Caco-2 (cell line): ENCODE measurements around the gene PARP12. TPM values are rescaled to one million over a fixed set of nuclear protein-coding genes. Genes with fewer than 3 reads are reported as not detected.

Experiments
- BruUV-seq: library from RNA; stranded (reverse); fragments of 400-500 nt; replicated peaks from 2 replicates; lab custom pipeline; 2021; lab: Mats Ljungman, UMichigan
- CTCF ChIA-PET: fragments of 300-600 bp; sonication (Branson Sonifier 250); formaldehyde crosslinking; loops from one replicate; lab custom pipeline; 2022; ENCODE audit warnings: antibody characterized with exemption; lab: Charles Lee
- POLR2A ChIA-PET: fragments of 300-600 bp; sonication (Branson Sonifier 250); formaldehyde crosslinking; loops from one replicate; lab custom pipeline; 2022; ENCODE audit warnings: antibody characterized with exemption; lab: Charles Lee
- DNase-seq, 2 experiments: peaks; one replicate each; pipeline versions ENCODE4 v3.0.0 to v3.0.0-alpha.2; 2020 to 2022
- H3K27me3 ChIP-seq: replicated peaks from 2 replicates; pipeline ENCODE4 v1.6.0; 2011; ENCODE audit warnings: low read length; ENCODE audit not compliant: control insufficient read depth, insufficient read depth
- H3K36me3 ChIP-seq: 2 replicates; pipeline ENCODE4 v1.5.1; 2011; ENCODE audit warnings: low read length; ENCODE audit not compliant: control insufficient read depth, insufficient read depth
- H3K4me1 ChIP-seq: fragments of 250-450 bp; sonication (Bioruptor Pico); 2 replicates; pipeline ENCODE4 v1.5.1; 2020; ENCODE audit warnings: mild to moderate bottlenecking
- H3K4me3 ChIP-seq: 2 replicates; pipeline ENCODE4 v1.5.1; 2011; ENCODE audit warnings: low read depth, mild to moderate bottlenecking, control low read depth, low read length
- H3K9me3 ChIP-seq: fragments of 250-450 bp; sonication (Bioruptor Pico); 2 replicates; pipeline ENCODE4 v1.5.1; 2020; ENCODE audit warnings: mild to moderate bottlenecking, moderate library complexity
- H3K27ac Mint-ChIP-seq: one replicate; pipeline ENCODE4 v1.8.0; 2022; ENCODE audit warnings: mixed read lengths; ENCODE audit not compliant: unreplicated experiment
- H3K27me3 Mint-ChIP-seq: one replicate; pipeline ENCODE4 v1.8.0; 2022; ENCODE audit warnings: mixed read lengths; ENCODE audit not compliant: insufficient read depth, unreplicated experiment
- H3K36me3 Mint-ChIP-seq: one replicate; pipeline ENCODE4 v1.8.0; 2022; ENCODE audit warnings: mild to moderate bottlenecking, mixed read lengths; ENCODE audit not compliant: insufficient read depth, unreplicated experiment
- H3K4me1 Mint-ChIP-seq: one replicate; pipeline ENCODE4 v1.8.0; 2022; ENCODE audit warnings: low read depth, mixed read lengths; ENCODE audit not compliant: unreplicated experiment
- H3K4me3 Mint-ChIP-seq: one replicate; pipeline ENCODE4 v1.8.0; 2022; ENCODE audit warnings: mild to moderate bottlenecking, moderate library complexity, mixed read lengths; ENCODE audit not compliant: unreplicated experiment
- H3K9me3 Mint-ChIP-seq: one replicate; pipeline ENCODE4 v1.8.0; 2022; ENCODE audit warnings: mixed read lengths; ENCODE audit not compliant: unreplicated experiment
- intact Hi-C: fragments of 100-400 bp; cut with micrococcal nuclease; formaldehyde crosslinking; loops from one replicate; pipeline ENCODE4 v1.10.0; 2022; ENCODE audit not compliant: unreplicated experiment
- total RNA-seq: library from RNA; stranded (reverse); gene quantifications from 2 replicates; pipeline ENCODE4 v1.2.3, GENCODE V29; 2022
- TF ChIP-seq, protein P1 (sequence below), 2 experiments: fragments of 200-600 bp in 1 of 2; IDR thresholded peaks; 1 replicate in 1 of 2; 2 replicates in 1 of 2; pipeline versions ENCODE4 v1.5.1 to v1.8.0; 2011 to 2022; ENCODE audit warnings: antibody characterized with exemption in 1 of 2, control low read depth in 1 of 2, inconsistent platforms in 1 of 2, low read depth in 1 of 2, low read length in 1 of 2, mild to moderate bottlenecking in 1 of 2, moderate library complexity in 1 of 2; ENCODE audit not compliant: insufficient read depth in 1 of 2, severe bottlenecking in 1 of 2, unreplicated experiment in 1 of 2

The PARP12 gene
- total RNA-seq, 1 experiment from 2014 or later = 20.2 TPM

DNA sequence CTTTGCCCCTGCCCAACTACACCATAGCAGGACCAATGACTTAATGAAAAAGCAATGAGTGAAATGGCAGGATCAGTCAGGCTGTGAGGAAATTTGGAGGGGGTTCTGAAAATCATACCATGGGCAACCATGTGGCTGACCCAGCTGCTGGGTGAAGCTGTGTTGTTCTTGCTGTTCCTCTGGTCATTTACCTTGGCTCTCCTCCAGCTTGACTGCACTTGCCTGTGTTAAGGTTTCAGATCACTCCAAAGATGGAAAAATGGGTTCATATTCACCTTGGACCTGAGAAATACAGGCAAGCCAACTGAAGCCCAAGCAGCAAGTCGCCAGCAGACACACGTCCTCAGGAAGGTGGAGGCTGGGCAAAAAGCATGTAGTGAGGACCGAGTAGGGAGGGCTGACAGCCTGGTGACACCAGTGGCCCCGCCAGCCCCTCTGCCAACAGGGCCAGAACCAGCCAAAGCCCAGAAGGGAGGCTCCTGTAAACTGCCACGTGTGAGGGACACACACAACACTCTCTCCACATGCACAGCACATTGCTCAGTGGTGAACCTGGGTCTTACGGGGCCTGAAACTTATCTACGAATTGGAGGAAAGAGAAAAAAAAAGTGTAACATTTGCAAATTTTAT lies 40.1 kb downstream of the PARP12 start:
- Mint-ChIP-seq H3K4me1 (no peaks in the 10 kb centered on the region), H3K36me3 (peaks cover 5% of the 10 kb centered on the region), H3K27me3 (no peaks in the 10 kb centered on the region), H3K9me3 (no peaks in the 10 kb centered on the region), H3K4me3 (no peak overlapping the region), H3K27ac (no peak overlapping the region)
- CTCF ChIA-PET = interaction anchor here (0.6 kb wide), 1 partner anchor 177 kb away, joined by 3 read pairs; no protein-coding TSS in a partner anchor
- Histone ChIP-seq H3K36me3 (no peaks in the 10 kb centered on the region), H3K27me3 (no peaks in the 10 kb centered on the region), H3K4me3 (no peak overlapping the region), H3K9me3 (no peaks in the 10 kb centered on the region), H3K4me1 (no peaks in the 10 kb centered on the region)
- POLR2A ChIA-PET = interaction anchor here (0.7 kb wide), 1 partner anchor 126 kb away, joined by 3 read pairs; no protein-coding TSS in a partner anchor
- intact Hi-C loops = no loop called here
- no peak for DNase-seq
- TF ChIP-seq, protein P1, sequence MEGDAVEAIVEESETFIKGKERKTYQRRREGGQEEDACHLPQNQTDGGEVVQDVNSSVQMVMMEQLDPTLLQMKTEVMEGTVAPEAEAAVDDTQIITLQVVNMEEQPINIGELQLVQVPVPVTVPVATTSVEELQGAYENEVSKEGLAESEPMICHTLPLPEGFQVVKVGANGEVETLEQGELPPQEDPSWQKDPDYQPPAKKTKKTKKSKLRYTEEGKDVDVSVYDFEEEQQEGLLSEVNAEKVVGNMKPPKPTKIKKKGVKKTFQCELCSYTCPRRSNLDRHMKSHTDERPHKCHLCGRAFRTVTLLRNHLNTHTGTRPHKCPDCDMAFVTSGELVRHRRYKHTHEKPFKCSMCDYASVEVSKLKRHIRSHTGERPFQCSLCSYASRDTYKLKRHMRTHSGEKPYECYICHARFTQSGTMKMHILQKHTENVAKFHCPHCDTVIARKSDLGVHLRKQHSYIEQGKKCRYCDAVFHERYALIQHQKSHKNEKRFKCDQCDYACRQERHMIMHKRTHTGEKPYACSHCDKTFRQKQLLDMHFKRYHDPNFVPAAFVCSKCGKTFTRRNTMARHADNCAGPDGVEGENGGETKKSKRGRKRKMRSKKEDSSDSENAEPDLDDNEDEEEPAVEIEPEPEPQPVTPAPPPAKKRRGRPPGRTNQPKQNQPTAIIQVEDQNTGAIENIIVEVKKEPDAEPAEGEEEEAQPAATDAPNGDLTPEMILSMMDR (IDR thresholded peaks at IDR 0.05; ENCODE audit: insufficient read depth in 1 of 2, low read depth in 1 of 2, low read length in 1 of 2, severe bottlenecking in 1 of 2, unreplicated experiment in 1 of 2) = no peak
- BruUV-seq = no TSS peak

DNA sequence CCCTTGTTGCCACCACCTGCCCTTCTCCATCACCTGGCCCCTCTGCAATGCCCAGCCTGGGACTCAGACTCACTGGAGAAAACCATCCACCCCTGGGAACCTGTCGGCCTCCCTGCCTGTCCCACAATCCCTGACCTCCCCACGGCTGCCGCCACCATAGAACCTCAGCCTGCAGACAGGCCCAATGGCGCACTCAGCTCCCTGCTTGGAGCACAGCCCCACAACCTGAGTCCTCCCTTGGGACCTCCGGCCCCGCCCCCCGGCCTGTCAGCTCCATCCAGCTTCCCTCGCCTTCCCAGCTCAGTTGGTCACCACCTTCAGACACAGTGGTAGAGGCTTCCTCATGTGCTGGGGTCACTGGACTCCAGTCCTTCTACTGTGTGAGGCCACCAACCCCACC lies 41.1 kb downstream of the PARP12 start:
- Histone ChIP-seq H3K36me3 (no peaks in the 10 kb centered on the region), H3K4me3 (no peak overlapping the region), H3K27me3 (no peaks in the 10 kb centered on the region), H3K9me3 (no peaks in the 10 kb centered on the region), H3K4me1 (no peaks in the 10 kb centered on the region)
- H3K4me3 Mint-ChIP-seq = no peak overlapping the region
- peaks cover 5% of the 10 kb centered on the region for H3K36me3 Mint-ChIP-seq
- ChIA-PET CTCF (no interaction called here), POLR2A (no interaction called here)
- TF ChIP-seq, protein P1 (IDR thresholded peaks at IDR 0.05; ENCODE audit: insufficient read depth in 1 of 2, low read depth in 1 of 2, low read length in 1 of 2, severe bottlenecking in 1 of 2, unreplicated experiment in 1 of 2) = no peak
- H3K27me3 Mint-ChIP-seq = no peaks in the 10 kb centered on the region
- DNase-seq = no peak
- no peak overlapping the region for H3K27ac Mint-ChIP-seq
- intact Hi-C loops = no loop called here
- no peaks in the 10 kb centered on the region for H3K4me1 Mint-ChIP-seq
- no TSS peak for BruUV-seq
- H3K9me3 Mint-ChIP-seq = no peaks in the 10 kb centered on the region

DNA sequence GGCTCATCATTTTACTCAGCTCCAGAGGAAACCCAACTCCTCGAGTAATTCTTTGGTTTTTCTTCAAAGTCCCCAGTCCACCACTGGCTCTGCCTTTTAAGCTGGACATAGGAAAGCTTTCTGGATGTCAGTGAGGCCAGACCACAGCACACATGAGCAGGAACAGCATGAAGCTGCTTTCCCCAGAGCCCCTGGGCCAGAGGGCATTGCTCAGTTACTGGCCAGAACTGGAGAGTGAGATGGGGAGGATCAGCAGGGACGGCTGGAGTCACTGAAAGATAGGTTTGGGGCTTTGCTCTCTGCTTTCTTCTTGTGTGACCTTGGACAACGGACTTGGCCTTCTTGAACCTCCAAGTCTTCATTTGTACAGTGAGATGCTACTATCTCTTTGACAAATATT lies 43.1 kb downstream of the PARP12 start:
- CTCF ChIA-PET = no interaction called here
- Mint-ChIP-seq H3K4me3 (no peak overlapping the region), H3K4me1 (no peaks in the 10 kb centered on the region), H3K9me3 (no peaks in the 10 kb centered on the region), H3K27me3 (peaks cover 2% of the 10 kb centered on the region), H3K36me3 (peaks cover 5% of the 10 kb centered on the region), H3K27ac (no peak overlapping the region)
- Histone ChIP-seq H3K9me3 (no peaks in the 10 kb centered on the region), H3K36me3 (no peaks in the 10 kb centered on the region), H3K4me3 (no peak overlapping the region), H3K27me3 (no peaks in the 10 kb centered on the region), H3K4me1 (no peaks in the 10 kb centered on the region)
- TF ChIP-seq, protein P1 (IDR thresholded peaks at IDR 0.05; ENCODE audit: insufficient read depth in 1 of 2, low read depth in 1 of 2, low read length in 1 of 2, severe bottlenecking in 1 of 2, unreplicated experiment in 1 of 2) = no peak
- BruUV-seq = no TSS peak
- POLR2A ChIA-PET = no interaction called here
- no peak for DNase-seq
- intact Hi-C loops = no loop called here
